Upper lobe of right lung (tissue), 1 donor: ENCODE measurements around the gene TAS1R1. TPM values are rescaled to one million over a fixed set of nuclear protein-coding genes. Genes with fewer than 3 reads are reported as not detected.

ENCODE experiments used
- ATAC-seq: fragments of 200-7000 bp; cut with Tn5 transposase; one replicate; pipeline ENCODE4 v1.9.1; 2020; ENCODE audit warnings: mild to moderate bottlenecking, moderate library complexity
- DNase-seq: peaks from one replicate; pipeline ENCODE4 v3.0.0-alpha.2; 2020
- H3K27ac ChIP-seq: fragments of 200-600 bp; one replicate; pipeline ENCODE4 v1.8.0; 2022
- H3K27me3 ChIP-seq: fragments of 200-600 bp; one replicate; pipeline ENCODE4 v1.8.0; 2022; ENCODE audit warnings: mild to moderate bottlenecking
- H3K36me3 ChIP-seq: fragments of 200-600 bp; one replicate; pipeline ENCODE4 v1.8.0; 2022
- H3K4me1 ChIP-seq: fragments of 200-600 bp; one replicate; pipeline ENCODE4 v1.8.0; 2022
- H3K4me3 ChIP-seq: fragments of 200-600 bp; one replicate; pipeline ENCODE4 v1.8.0; 2022; ENCODE audit warnings: mild to moderate bottlenecking
- H3K9me3 ChIP-seq: fragments of 200-600 bp; one replicate; pipeline ENCODE4 v1.8.0; 2022
- intact Hi-C: fragments of 100-400 bp; cut with DNase I; formaldehyde crosslinking; loops from one replicate; pipeline ENCODE4 v1.11.0; 2022
- total RNA-seq: library from RNA; stranded (reverse); fragmentation: NEBNext Ultra II Directional; extraction: Animal tissue kit (Norgen Biotek cat#: 25700); gene quantifications from one replicate; pipeline ENCODE4 v1.2.1, GENCODE V29; 2021
- TF ChIP-seq, protein P1 (sequence below): fragments of 200-600 bp; IDR thresholded peaks from one replicate; pipeline ENCODE4 v1.8.0; 2022; ENCODE audit warnings: antibody characterized with exemption
- donor health status: DM: no; HTN: yes; CAD: no; lungs with severe emphysema.

TAS1R1 gene
- total RNA-seq, 1 donor from 2014 or later: not detected

DNA sequence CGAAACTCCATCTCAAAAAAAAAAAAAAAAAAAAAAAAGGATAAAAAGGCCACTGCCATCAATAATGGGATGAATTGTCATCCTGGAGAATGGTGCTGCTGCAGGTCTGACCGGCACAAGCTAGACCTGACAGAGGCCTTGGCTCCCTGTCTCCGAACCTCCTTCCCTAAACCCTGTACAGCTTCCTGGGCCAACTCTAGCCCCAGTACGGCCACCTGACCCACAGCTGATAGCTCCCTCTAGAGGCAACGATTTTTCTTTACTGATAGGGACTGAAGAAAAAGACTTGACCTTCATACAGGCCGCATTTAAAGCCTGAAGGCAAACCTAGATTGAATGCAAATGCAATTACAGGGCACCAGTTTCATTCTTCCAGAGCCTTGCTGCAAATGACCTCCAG lies 31.5 kb upstream of the TAS1R1 start:
- TF ChIP-seq, protein P1, sequence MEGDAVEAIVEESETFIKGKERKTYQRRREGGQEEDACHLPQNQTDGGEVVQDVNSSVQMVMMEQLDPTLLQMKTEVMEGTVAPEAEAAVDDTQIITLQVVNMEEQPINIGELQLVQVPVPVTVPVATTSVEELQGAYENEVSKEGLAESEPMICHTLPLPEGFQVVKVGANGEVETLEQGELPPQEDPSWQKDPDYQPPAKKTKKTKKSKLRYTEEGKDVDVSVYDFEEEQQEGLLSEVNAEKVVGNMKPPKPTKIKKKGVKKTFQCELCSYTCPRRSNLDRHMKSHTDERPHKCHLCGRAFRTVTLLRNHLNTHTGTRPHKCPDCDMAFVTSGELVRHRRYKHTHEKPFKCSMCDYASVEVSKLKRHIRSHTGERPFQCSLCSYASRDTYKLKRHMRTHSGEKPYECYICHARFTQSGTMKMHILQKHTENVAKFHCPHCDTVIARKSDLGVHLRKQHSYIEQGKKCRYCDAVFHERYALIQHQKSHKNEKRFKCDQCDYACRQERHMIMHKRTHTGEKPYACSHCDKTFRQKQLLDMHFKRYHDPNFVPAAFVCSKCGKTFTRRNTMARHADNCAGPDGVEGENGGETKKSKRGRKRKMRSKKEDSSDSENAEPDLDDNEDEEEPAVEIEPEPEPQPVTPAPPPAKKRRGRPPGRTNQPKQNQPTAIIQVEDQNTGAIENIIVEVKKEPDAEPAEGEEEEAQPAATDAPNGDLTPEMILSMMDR: peak; percentile 41
- H3K27me3 ChIP-seq: no peaks in the 10 kb centered on the region
- peak; percentile 86 for ATAC-seq
- intact Hi-C loops: no loop called here
- peaks cover 35% of the 10 kb centered on the region for H3K36me3 ChIP-seq
- H3K4me3 ChIP-seq: no peak overlapping the region
- no peaks in the 10 kb centered on the region for H3K9me3 ChIP-seq
- no peak overlapping the region for H3K27ac ChIP-seq
- no peak for DNase-seq
- H3K4me1 ChIP-seq: no peaks in the 10 kb centered on the region

DNA sequence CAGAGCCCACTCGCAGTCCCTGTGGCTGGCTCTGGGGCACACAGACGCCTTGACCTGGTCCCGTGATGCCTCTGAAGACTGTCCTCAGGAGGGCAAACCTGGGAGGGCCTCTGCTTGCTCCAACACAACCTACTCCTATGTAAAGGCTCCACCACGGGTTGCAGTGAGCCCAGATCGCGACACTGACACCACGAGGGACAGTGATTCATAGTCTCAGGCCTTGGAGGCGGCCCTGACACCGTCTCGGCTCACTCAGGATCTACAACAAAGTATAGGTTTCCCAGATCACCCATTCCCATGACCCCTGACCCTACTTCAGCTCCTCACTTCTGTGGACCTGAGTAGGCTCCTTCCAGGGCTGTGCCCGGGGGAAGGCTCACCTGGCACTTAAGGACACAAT lies 28.8 kb upstream of the TAS1R1 start:
- H3K36me3 ChIP-seq: peaks cover 61% of the 10 kb centered on the region
- intact Hi-C loops: no loop called here

DNA sequence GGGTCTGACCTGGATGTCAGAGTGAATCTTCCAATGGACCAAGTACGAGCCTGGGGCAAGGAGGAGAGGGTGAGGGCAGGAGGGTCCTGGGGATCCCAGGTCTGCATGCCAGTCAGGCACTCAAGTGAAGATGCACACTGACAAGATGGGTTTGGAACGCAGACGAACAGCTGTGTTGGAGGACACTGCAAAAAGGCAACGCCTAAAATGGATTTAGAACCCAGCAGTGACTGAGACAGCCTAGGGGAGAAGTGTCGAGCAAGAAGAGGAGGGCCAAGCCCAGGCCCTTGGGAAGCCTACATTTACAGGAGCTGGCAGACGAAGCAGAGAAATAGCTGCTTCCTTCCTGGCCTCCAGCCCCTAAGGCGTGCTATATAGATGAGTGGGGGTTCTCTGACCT lies 26.6 kb upstream of the TAS1R1 start:
- Histone ChIP-seq H3K4me3 (no peak overlapping the region), H3K4me1 (no peaks in the 10 kb centered on the region), H3K36me3 (peaks cover 83% of the 10 kb centered on the region), H3K27me3 (no peaks in the 10 kb centered on the region), H3K27ac (no peak overlapping the region), H3K9me3 (no peaks in the 10 kb centered on the region)
- TF ChIP-seq, protein P1: no peak
- ATAC-seq (no peak), DNase-seq (no peak)
- intact Hi-C loops: no loop called here

More for the DNA sequence above, 28.8 kb upstream of the TAS1R1 start:
- no peak for ATAC-seq
- no peaks in the 10 kb centered on the region for H3K4me1 ChIP-seq
- TF ChIP-seq, protein P1: no peak
- no peak for DNase-seq
- H3K27ac ChIP-seq: no peak overlapping the region
- H3K4me3 ChIP-seq: no peak overlapping the region
- no peaks in the 10 kb centered on the region for H3K27me3 ChIP-seq
- no peaks in the 10 kb centered on the region for H3K9me3 ChIP-seq

DNA sequence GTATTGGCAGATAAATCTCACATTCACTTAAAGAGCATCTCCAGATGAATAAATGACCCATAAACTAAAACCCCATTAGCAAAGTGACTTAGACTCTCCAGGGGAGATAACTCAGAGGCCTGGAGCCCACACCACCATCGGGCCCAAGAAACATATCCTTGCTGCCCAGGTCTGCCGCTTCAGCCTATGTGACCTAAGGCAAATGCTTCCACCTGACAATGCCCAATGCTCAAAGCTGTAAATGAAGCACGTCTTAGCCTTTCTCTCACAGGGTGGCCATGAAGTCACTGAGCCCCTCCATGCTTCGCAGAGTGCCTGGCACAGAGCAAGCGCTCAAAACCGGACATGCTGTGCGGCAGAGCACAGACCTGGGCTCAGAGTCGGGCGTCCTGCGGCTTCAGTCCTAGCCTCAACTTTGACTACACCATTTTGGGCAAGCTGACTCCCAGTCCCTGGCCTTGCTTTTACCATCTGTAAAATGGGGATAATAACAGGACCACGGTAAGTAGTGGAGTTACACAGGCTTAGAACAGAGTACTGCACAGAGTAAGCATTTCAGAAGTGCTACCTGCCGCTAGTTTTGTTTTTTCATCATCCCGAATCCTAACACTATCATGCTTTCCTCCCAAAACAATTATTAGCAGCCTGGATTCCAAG lies 24.5 kb upstream of the TAS1R1 start:
- H3K36me3 ChIP-seq: peaks cover 86% of the 10 kb centered on the region

GRCh38 chr1:6531996-6532395 lies 23.1 kb upstream of the TAS1R1 start:
- Histone ChIP-seq H3K4me3 (no peak overlapping the region), H3K27me3 (no peaks in the 10 kb centered on the region), H3K36me3 (peaks cover 83% of the 10 kb centered on the region), H3K27ac (no peak overlapping the region), H3K9me3 (no peaks in the 10 kb centered on the region), H3K4me1 (no peaks in the 10 kb centered on the region)
- intact Hi-C loops: no loop called here
- DNase-seq (no peak), ATAC-seq (no peak)
- TF ChIP-seq, protein P1: no peak

More for the DNA sequence above, 24.5 kb upstream of the TAS1R1 start:
- DNase-seq (no peak), ATAC-seq (no peak)
- no peaks in the 10 kb centered on the region for H3K4me1 ChIP-seq
- TF ChIP-seq, protein P1: no peak
- H3K4me3 ChIP-seq: no peak overlapping the region
- intact Hi-C loops: no loop called here
- H3K27me3 ChIP-seq: no peaks in the 10 kb centered on the region
- no peak overlapping the region for H3K27ac ChIP-seq
- H3K9me3 ChIP-seq: no peaks in the 10 kb centered on the region
